GM19239 (cell line): ENCODE measurements around the gene SYT1.
"Not testable (repeated sequence)": the region's sequence is repeated elsewhere in the genome, so short reads cannot be mapped to it uniquely, and the experiment has no call there.

ENCODE experiments used
- DNase-seq: peaks from one replicate; pipeline ENCODE4 v3.0.0; 2011; ENCODE audit warnings: low spot score; ENCODE audit not compliant: insufficient read length
- FAIRE-seq: peaks from 2 replicates; lab custom pipeline; 2011; peaks lifted over from hg19 to GRCh38; lab: Jason Lieb, UNC

Gene SYT1

GRCh38 chr12:79414252-79414651, 549.7 kb downstream of the SYT1 start:
- FAIRE-seq: no peak

GRCh38 chr12:79415321-79415720, 550.7 kb downstream of the SYT1 start:
- FAIRE-seq: no peak

More at GRCh38 chr12:79414252-79414651, 549.7 kb downstream of the SYT1 start:
- no peak for DNase-seq

GRCh38 chr12:79415746-79416435, 551.3 kb downstream of the SYT1 start:
- DNase-seq (no peak), FAIRE-seq (no peak)

More at GRCh38 chr12:79415321-79415720, 550.7 kb downstream of the SYT1 start:
- DNase-seq: no peak

DNA sequence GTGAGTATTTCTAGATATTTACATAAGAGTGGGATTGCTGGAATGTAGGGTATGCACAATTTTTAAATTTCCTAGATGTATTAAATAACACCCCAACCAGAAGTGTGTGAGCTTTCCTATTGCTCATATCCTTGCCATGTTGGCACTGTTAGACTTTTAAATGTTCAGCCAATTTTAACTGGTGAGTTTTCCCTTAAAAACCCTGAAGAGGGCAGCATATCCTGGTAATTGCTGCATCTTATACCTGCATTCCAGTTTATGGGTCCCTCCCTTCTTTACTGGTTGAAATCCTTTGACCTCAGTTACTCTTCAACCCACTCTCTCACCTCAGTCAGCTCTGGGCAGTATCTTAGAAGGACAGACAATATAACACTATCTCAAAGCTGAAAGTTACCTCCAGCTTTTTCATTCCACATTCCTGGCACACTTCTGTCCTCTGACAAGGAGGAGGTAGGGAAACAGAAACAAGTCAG, 555.6 kb downstream of the SYT1 start:
- no peak for FAIRE-seq
- DNase-seq: no peak

DNA sequence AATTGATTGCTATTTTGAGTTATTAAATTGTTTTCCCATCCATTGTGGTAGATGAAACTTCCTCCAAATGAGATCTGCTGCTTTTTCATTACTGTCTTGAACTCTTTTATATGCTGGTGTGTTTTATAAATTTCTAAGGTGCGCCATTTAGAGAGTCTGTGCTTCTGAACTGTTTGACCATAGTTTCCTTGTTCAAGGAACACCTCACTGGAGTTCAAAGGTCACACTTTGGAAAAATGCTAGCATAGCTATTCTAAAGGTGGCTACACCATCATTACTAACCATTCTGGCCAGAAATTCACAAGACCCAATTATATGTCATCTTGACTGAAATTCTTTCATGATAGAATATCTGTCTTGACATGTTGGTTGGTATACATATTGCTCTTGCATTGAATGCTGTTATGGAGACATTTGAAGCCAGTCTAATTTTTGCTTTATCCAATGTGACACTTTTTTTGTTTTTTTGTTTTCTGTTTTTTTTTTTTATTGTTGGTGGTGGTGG, 556.7 kb downstream of the SYT1 start:
- no peak for FAIRE-seq
- no peak for DNase-seq

GRCh38 chr12:79422060-79422812, 557.7 kb downstream of the SYT1 start:
- no peak for DNase-seq
- FAIRE-seq: no peak

DNA sequence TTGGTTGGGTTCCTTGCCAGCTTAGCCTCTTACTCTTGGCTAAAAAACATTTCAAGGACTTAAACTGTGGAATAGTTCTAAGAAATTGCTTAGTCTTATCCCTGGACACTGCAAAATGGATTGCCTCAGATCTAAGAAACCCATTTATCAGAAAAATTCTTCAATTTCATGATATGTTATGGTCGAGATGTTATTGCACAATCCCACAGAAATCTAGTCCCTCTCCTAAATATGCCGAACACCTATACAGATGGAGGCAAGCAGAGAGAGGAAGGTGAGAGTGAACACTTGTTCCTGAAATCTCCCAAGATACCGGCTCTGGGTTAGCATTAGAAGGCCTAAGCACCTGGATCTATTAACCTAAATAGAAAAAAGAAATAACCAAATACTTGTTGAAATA, 559.0 kb downstream of the SYT1 start:
- DNase-seq (no peak), FAIRE-seq (no peak)

GRCh38 chr12:79424109-79424721, 559.6 kb downstream of the SYT1 start:
- FAIRE-seq (no peak), DNase-seq (no peak)

- DNase-seq: no peak
- FAIRE-seq: no peak
Observed at GRCh38 chr12:79426121-79426520, 561.5 kb downstream of the SYT1 start.

DNA sequence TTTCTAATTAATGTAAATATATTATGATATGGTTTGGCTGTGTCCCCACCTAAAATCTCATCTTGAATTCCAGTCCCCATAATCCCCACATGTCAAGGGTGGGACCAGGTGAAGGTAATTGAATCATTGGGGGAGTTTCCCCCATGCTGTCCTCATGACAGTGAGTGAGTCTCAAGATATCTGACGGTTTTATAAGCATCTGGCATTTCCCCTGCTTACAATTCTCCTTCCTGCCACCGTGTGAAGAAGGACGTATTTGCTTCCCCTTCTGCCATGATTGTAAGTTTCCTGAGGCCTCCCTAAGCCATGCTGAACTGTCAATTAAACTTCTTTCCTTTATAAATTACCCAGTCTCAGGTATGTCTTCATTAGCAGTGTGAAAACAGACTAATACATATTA, 562.2 kb downstream of the SYT1 start:
- not testable (repeated sequence) for DNase-seq, FAIRE-seq

DNA sequence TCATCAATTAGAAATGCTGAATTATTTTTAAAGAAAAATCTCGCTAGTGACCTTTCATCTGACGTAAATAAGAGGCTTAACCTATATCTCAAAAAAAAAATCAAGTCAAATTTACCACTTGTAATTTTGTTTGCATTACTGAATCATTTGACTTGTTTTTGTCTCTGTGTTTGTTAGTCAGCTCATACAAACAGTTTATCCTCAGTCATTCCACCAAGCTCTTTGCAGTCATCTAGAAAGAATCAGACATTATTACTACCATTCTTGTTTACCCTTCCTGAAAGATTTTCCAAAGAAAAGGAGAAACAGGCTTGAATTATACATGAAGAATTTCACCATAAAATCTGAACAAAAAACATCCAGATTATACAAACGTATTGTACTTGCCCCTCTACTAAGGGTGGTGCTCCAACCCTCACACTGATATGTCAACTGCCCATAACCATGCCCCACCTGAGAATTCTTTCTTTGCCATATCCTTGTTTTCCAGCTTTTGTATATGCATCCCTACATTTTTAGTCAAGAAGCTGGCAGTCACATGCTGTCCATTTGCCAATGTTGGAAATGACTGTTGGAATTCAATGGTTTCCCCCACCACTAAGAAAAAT, 569.0 kb downstream of the SYT1 start:
- DNase-seq (no peak), FAIRE-seq (no peak)

DNA sequence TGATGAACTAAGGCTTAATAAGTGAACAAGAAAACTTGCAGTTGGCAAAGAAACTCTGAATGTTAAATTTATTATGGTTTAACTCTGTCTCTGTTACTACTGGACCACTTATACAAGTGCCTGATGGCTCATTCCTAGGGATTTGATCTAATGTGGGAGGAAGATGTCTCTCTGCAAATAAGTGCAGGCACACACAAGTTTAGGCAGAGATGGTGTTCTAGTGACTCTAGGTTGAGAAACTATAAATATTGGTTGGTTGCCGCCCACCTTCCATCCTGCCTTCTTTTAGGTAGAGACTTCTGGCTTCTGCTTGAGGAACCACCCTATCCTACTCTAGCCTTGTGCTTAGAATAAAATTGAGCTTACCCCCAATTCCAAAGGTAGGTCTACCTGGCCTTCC, 570.0 kb downstream of the SYT1 start:
- FAIRE-seq (no peak), DNase-seq (no peak)

- DNase-seq: no peak
- FAIRE-seq: no peak
Observed at GRCh38 chr12:79435742-79436141, 571.2 kb downstream of the SYT1 start.

DNA sequence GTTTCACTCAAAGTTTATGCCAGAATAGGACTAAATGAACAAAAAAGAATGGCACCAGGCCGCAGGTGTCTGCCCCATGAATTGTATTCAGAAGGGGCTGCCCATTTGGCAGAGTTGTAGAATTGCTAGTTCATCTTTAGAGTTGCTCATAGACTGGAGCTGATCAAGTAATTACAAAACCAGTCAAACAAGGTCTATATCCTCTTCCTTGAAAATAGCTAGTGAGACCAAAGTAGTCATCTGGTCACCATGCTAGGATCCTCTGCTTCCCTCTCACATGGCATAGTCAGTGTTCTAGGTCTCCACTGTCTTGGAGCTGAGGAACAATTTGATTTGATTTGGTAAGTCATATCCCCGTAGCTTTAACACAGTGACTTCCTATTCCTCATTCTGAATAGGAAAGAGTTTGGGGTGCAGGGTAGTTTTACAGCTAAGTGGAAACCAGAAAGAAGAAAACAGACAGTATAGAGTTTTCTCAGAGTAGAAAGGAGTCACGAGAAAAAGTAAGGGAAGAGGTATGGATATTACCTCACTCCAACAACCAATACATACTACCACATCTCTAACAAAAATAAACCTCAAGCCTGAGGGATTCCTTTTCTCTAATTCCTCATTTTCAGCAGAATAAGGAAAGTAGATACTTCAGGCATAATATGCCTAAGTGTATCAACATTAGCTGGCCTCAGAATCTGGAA, 574.1 kb downstream of the SYT1 start:
- DNase-seq: no peak
- FAIRE-seq: no peak

DNA sequence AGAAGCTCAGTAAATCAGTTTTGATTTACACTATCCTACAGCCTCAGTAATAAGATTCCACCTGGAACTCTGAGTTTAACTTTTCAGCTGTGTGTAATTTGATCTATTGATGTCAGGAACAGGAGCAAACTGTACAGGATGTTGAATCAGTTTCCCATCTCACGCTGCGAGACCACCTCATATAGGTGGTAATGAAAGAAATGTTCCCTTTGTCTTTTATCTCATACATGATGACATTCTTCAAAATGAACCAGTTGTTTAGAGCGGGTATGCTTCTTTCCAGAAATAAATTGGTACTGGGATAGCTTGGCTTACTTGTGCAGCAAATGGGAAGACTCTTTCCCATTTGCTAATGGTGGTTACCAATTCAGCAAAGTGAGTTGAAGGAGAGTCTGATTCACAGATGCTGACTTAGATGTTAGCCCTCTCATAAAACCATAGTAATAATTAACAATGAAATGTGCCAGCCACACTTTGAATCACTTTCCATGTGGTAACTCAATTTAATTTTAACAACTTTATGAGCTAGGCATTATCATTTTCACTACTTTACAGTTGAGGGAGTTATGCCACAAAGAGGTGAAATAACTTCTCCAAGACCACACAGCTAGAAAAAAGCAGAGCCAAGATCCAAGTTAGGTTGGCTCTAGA, 574.7 kb downstream of the SYT1 start:
- DNase-seq: no peak
- FAIRE-seq: no peak

- no peak for DNase-seq
- FAIRE-seq: no peak
Observed at GRCh38 chr12:79441534-79441933, 577.0 kb downstream of the SYT1 start.

GRCh38 chr12:79442396-79442795, 577.8 kb downstream of the SYT1 start:
- no peak for FAIRE-seq

DNA sequence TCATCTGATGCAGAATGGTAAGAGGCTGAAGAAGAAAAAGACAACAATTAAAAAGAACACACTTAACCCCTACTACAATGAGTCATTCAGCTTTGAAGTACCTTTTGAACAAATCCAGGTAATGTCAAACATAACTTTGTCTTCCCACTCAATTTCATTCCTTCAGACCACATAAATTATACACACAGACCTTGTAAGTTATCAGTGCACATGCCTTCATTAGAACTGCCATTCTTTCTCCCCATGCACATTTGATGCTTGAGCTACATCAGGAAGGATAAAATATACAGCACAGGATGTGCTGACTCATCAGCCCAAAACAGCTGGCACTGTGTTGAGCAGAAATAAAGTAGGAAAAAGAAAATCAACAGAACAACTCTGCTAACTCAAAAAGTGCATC, 579.5 kb downstream of the SYT1 start:
- no peak for FAIRE-seq
- no peak for DNase-seq

More at GRCh38 chr12:79442396-79442795, 577.8 kb downstream of the SYT1 start:
- no peak for DNase-seq

GRCh38 chr12:79448816-79449215, 584.2 kb downstream of the SYT1 start:
- DNase-seq (no peak), FAIRE-seq (no peak)
